HG02852 (cell line): ENCODE measurements around the gene AP2M1.
"Not testable (repeated sequence)": the region's sequence is repeated elsewhere in the genome, so short reads cannot be mapped to it uniquely, and the experiment has no call there.

ENCODE experiments used
- ATAC-seq: cut with Tn5 transposase; IDR thresholded peaks from one replicate; pipeline ENCODE4 v1.9.1; 2021; ENCODE audit warnings: mild to moderate bottlenecking, moderate library complexity; ENCODE audit not compliant: unreplicated experiment

The AP2M1 gene

DNA sequence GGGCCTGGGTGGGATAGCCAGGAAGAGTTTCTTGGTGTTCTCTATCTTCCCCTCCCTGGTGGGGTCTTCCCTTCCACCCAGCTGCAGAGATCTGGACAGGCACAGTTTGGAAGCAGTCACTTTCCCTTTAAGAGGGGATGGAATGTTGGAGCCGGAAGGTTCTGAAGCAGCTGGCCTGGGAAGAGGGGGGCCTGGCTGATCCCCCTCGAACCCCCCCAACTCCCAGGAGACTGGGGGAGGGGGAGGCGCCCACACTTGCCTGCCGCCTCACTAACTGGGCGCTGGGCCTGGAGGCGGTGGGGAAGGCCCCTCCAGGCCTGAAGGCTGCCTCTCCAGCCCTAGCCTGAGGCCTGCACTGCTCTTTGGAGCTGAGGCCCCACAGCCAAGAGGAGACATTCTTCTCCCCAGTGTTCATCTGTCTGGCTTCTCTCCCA lies 18.1 kb upstream of the AP2M1 start:
- no peak for ATAC-seq

DNA sequence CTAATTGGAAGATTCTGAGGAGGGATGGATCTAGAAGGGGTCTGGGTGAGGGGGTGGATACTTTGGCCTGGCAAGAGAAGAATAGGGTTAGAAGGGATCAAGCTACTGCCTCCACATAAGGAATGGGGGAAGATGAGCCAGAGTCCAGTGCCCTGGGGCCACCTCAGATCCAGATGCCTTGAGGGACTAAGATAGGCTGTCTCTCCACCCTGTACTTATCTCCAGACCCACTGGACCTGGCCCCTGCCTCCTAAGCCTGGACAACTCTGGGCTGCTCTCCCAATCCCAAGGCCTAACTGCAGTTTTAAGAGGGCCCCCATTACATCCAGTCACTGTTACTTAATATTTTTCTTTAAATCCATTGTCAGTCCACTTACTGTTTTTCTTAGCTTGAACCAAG lies 17.4 kb upstream of the AP2M1 start:
- no peak for ATAC-seq

DNA sequence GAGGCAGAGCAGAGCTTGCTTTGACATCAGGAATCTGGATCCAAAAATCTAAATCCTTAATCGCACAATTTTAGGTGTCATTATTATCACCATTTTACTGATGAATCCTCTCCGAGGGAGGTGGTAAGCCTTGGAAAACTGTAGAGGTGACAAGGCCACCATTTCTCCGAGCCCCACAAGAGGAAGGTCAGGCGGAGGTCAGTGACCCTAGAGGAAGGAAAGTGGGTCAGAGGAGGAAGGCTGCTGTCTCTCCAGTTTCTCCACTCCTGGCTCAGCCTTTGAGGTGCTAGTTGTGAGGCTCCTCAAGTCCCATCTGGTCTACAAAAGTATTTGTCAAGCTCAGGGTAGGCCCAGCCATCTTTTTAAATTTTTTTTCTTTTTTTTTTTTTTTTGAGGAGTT lies 16.3 kb upstream of the AP2M1 start:
- no peak for ATAC-seq

DNA sequence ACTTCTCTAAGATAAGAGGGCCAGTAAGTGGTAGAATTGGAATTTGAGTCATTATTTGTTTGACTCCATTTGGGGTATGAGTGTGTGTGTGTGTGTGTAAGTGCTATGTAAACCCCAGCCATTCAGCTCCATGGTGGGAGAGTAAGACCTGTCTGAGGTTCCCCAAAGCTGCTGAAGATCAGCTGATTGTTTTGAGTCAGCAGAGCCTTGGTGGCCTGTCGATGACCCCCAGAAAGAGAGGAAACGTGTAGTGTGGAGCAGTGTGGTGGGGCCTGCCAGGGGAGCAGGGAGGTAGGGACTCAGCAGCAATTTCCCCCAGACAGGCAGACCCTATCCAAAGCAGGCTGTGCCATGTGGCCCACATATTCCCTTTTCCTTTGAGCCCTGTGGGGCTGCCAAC lies 14.2 kb upstream of the AP2M1 start:
- ATAC-seq: peak; percentile 35

DNA sequence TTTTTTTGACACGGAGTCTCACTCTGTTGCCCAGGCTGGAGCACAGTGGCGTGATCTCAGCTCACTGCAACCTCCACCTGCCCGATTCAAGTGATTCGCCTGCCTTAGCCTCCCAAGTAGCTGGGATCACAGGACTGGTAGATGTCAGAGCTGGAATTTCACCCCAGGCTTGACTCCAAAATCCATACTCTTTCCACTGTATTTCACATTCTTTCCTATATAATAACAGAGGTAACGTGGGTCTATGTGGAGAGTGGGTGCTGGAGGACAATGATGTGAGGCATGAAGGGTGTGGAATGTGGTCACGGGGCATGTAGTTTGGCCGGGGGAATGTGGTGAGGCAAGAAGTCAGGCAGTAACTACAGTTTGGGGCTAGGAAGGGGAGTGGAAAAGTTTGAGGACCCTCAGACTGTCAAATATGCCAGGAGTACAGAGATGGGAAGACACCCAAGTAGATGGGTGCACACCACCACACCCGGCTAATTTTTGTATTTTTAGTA lies 12.0 kb upstream of the AP2M1 start:
- not testable (repeated sequence) for ATAC-seq

DNA sequence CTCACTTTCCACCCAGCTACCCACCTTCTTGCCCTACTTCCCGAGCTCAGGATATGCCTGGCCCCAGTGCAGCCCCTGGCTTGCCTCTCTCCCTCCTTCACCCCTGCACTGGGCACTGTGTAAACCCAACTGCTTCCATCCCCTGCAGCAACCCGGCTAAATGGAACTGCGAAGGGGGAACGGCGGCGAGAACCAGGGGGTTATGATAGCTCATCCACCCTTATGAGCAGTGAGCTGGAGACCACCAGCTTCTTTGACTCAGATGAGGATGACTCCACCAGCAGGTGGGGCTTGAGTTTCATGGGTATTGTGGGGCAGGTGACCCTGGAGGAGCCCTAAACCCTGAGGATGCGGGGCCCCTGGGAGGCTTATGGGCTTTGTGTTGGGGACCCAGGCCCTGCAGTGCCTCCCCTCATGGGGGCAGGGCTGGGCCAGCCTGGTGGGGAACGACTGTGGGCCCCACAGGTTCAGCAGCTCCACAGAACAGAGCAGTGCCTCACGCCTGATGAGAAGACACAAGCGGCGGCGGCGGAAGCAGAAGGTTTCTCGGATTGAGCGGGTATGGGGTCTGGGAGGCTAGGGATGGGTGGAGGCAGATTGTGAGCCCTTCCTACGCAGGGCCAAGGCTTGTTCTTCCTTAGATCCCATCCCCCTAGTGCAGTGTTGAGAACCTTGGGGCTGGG lies 9.9 kb upstream of the AP2M1 start:
- ATAC-seq: no peak

DNA sequence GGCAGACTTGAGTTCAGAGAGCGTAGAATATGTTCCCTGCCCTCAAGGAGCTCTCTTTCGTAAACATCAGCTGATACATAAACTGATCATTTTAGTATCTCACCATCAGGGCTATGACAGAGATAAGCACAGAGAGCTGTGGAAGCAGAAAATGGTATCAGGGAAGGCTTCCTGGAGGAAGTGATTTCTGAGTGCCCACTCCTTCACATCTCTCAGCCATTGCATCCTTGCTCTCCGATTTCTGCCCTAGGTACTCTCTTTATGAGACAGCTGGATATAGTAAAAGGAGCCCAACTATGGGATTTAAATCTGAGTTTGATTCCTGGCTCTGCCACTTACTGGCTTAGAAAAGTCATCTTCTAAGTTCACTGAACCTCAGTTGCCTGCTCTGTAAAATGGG lies 9.1 kb upstream of the AP2M1 start:
- ATAC-seq: no peak

DNA sequence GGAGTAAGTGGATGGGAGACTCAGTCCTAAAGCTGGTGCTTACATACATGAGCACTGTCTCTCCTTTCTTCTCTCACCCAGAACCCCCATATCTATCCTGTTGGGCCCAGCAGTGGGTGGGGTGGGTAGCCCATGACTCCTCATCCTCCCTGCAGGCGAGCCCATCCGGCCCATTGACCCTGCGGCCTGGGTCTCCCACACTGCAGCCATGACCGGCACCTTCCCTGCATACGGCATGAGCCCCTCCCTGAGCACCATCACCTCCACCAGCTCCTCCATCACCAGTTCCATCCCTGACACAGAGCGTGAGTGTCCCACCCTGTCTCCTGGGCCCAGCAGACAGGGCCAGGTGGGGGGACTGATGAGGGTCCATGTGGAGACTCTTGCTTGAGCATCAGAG lies 8.0 kb upstream of the AP2M1 start:
- no peak for ATAC-seq

DNA sequence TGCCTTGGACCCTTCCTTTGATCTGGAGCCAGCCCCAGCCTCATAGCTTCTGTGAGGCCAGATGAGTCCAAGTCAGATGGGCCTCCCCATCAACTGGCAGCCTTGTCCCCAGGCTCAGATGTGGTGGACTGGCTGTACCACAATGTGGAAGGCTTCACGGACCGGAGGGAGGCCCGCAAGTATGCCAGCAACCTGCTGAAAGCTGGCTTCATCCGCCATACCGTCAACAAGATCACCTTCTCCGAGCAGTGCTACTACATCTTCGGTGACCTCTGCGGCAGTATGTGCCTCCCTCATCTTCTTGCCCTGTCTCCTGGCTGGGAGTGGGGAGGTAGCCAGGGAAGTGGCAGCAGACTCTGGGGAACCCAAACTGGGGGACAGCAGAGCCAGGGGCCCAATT lies 6.9 kb upstream of the AP2M1 start:
- ATAC-seq: no peak

DNA sequence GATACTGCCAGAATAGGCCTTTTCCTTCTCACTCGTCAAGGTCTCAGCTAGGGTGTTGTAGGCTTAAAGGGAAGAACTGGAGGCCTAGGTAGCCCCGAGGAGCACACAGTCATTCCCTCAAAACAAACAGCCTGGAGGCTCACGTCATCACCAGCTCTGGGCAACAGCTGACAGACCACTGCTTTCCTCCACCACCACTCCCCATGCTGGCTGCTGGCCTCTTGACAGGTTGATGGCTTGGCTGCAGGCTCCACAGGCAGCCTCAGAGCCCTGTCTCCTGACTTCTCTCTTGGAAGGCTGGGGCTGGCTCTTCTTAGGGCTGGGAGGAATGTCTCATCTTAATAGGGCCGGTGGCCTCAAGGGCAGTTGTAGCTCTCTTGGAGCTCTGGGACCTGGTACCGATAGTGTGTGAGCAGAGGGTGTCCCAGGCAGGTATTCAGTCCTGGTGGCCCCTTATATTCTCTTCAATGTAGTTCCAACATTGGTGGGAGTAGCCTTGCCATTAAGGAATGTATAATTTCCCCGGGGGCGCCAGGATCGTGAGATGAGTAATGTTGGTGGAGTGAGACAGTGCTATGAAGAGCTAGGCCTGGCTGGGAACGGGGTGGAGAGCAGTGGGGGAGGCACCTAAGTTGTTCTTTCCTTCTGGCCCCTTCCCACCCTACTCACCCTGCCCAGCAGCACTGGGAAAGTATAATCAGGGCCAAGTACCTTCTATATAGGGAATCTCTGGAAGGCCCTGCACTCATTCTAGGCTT lies 6.1 kb upstream of the AP2M1 start:
- ATAC-seq: no peak

DNA sequence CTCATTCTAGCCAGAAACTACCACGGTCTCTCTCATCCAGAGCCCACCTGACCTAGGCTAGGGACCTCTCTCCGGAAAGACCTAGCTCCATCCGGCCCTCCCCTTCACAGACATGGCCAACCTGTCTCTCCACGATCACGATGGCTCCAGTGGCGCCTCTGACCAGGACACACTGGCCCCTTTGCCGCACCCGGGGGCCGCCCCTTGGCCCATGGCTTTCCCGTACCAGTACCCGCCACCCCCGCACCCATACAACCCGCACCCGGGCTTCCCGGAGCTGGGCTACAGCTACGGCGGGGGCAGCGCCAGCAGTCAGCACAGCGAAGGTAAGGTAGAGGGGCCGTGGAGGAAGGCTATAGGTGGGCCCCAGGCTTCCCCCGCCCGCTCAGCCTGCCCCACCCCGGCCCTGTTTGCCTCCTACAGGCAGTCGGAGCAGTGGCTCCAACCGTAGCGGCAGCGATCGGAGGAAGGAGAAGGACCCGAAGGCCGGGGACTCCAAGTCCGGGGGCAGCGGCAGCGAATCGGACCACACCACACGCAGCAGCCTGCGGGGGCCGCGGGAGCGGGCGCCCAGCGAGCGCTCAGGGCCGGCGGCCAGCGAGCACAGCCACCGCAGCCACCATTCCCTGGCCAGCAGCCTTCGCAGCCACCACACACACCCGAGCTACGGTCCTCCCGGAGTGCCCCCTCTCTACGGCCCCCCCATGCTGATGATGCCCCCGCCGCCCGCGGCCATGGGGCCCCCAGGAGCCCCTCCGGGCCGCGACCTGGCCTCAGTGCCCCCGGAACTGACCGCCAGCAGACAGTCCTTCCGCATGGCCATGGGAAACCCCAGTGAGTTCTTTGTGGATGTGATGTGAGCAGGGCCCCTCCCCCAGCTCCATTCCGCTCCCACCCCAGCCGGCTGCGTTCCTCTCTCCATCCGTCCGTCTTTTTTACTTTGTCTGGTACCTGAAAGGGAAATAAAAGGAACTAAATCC lies 4.5 kb upstream of the AP2M1 start:
- no peak for ATAC-seq

DNA sequence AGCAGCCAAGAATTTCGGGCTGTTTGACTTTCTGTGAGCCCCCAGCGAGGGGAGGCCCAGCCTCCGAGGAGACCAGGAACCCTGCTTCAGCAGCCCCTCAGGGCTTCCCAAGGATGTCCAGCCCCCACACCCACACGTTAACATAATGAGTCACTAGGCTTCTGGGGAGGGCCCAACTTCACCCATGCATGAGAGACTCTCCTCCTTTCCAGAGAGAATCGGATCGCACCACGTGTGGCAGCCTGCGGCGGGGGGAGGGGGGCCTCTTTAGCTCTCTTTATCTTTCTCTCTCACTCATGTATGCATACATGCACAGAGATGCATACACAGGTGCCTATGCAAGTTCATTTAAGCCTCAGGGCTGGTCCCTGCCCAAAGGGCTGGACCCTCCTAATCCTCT lies 3.1 kb upstream of the AP2M1 start:
- ATAC-seq: no peak

DNA sequence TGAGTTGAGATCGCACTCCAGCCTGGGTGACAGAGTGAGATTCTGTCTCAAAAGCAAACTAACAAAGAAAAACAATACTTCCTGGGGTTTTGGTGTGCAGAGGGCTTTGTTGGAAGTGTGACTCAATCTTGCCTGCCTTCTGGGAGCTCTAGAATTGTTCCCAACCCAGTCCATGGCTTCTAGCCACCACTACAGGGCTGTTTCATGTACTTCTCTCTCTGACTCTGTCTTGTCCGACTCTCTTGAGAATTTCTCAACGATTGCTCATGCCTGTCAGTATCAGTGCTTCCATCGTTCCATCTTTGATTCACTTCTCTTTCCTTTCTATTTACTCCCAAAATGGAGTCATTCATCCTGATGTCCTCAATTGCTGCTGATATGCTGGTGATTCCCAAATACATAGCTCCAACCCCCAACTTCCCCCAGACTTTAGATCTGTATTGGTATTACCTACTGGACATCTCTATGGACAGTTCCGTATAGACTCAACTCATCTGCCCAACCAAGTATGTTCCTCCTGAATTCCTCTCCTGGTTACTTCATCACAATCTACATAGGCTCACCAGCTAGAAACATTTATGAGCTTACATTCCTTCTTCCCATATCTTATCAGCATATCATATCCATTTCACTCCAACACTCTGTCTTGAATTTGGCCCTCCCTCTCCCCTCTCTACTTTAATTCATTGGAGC lies 1.8 kb upstream of the AP2M1 start:
- no peak for ATAC-seq

DNA sequence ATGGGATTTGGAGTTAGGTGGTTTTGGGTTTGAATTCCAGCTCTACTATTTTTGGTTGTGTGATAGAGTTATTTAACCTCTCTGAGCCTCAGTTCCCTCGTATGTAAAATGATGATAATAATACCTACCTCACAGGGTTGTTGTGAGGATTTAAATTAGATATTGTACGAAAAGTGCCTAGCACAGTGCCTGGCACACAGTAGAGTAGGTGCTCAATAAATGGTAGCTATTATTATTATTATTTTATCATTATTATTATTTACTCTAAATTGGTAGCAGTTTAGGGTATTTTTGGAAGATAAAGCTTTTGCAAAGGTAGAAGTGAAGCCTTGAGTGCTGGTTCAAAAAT lies 1.3 kb upstream of the AP2M1 start:
- no peak for ATAC-seq

DNA sequence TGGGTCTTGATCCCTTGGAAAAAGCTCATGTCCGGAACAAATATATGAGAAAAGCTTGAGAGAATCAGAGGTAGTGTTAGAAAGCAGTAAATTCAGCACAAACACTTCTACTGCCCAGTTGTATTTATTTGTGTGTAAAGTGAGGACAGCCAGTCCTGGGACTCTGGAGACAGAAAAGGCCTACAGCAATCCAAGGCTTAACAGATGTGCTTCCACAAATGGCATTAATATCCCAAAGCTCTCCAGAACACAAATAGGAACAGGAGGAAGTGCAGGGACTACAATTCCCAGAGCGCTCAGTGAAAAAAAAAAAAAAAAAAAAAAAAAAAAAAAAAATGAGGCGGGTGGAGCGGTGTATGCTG lies 390 bp upstream of the AP2M1 start:
- no peak for ATAC-seq

DNA sequence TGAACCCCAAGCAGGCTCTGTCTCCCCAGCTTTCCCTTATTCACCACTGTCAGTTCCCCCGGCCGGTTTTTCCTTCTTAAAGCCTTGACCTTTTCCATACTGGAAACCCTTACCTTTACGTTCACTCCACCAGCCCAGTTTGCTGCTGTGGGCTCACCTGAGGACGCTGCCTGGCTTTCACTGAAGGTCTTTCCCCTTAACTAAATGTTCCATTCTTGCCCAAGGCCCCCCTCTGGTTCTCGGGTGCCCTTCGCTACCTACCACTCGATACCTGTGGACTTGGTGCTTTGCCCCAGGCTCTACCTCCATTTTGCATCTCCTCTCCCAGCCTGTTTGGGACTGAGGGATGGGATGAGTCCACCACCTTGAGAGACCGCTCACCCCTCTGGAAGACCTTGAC lies 851 bp downstream of the AP2M1 start:
- ATAC-seq: no peak

DNA sequence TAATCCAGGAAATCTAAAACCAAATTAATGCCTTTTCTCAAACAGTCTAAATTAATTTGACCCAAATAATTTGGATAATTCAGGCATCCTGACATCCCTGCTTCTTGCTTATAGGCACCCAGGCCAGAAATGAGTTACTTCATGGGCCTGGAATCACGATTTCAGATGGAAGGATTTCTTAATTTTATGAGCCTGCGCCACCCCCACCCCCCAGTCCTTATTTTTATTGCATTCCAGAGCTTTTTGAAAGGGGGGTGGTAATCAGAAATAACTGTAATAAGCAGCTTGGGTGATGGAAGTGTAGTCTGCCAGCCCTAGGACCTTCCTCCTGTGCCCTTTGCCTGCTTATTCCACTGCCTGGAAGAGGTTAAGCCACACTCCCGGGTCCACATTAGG lies 1.3 kb downstream of the AP2M1 start:
- ATAC-seq: no peak

DNA sequence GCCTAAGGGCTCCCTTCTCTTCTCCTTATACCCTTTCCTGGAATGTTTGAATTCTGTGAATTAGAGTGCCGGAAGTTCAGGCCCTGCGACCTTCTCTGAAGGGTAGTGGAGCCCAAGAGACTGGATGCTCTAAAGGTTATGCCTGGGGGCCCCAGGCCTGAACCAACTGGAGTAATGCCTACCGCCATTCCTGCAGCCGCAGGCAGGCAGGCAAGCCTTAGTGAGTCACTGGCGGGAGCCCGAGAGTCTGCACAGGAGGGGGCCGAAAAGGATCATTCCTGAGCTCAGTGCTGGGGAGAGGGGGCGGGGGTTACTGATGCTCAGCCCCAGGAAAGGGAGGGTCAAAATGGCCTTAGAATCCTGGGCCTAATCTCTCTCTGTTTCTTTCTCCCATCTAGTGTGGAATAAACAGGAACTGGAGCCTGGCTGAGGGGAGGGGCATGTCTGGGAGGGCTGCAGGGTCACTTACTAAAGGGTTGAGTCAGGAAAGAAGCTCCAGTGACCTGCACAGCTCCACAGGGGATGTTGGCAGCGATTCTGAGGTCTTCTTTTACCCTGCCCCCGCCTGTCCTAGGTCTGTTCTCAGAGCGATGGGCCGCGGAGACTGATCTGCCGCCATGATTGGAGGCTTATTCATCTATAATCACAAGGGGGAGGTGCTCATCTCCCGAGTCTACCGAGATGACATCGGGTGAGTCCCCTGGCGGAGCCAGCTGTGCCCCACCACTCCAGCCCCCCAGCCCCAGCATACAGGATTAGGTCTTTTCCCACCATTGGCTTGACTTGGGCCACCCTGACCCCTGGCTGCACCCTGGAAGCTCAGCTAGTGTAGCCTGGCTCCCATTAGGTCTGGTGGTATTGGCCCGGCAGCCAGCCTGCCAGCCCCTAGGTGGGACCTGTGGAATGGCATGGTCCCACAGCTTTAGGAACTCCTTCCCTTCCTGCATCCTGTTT lies 2.0 kb downstream of the AP2M1 start:
- no peak for ATAC-seq

DNA sequence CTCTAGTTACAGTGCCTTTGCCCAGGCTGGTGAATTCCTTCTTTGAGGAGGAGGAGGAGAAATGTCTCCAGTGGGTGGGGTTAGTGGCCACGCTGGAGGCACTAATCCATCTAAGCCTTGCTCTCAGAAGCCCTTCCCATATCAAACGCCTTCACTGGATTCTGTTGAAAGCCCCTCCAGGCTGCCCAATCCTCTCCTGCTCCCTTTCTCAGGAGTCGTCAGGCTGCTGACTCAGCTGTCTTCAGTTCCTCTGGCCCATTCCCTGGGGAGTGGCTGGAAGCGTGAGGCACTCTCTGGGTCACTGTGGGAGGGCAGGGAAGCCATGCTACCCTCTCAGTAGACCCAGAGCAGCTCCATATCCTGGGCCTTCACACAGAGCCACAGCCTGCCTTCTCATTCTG lies 2.7 kb downstream of the AP2M1 start:
- no peak for ATAC-seq

DNA sequence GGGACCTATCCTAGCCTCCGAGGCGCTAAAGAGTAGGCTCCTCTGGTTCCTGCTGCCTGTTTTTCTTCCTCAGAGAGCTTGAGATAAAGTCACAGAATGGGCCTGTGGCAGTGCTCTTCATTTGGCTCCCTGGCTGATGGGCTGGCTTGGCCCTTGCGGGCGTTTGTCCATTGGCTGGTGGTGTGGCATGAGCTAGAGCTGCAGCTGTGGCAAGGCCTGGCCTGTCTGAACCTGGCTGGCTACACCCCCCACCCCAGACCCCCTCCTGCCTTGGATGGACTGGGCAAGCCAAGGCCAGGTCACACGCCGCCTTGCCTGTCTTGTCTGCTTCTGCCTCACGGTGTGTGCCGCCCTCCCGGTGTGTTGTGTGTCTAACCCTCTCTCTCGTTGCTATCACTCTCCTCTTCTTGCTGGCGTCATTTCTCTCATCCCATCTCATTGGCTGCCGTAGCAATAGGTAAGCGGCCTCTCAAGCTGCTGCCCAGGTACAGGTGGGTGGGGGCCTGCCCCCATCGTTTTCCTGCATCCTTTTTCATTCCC lies 3.2 kb downstream of the AP2M1 start:
- no peak for ATAC-seq
